CD4-positive, alpha-beta memory T cell (primary cell): ENCODE measurements around the gene DNAJC4. TPM values are rescaled to one million over a fixed set of nuclear protein-coding genes. Genes with fewer than 3 reads are reported as not detected.

Experiments used
- CTCF ChIA-PET: fragments of 350-600 bp; sonication (Branson Sonifier 250); formaldehyde crosslinking; loops from one replicate; lab custom pipeline; 2021; ENCODE audit warnings: inconsistent platforms; ENCODE audit not compliant: partially characterized antibody; lab: Charles Lee
- POLR2A ChIA-PET: fragments of 350-600 bp; sonication (Branson Sonifier 250); formaldehyde crosslinking; loops from one replicate; lab custom pipeline; 2021; ENCODE audit not compliant: partially characterized antibody; lab: Charles Lee
- DNase-seq, 5 donors: peaks; one replicate each; pipeline versions ENCODE4 v3.0.0 to v3.0.0-alpha.2; 2020 to 2022; ENCODE audit warnings: mixed read lengths in 1 of 5
- H3K27ac ChIP-seq: one replicate; pipeline ENCODE4 v1.7.0; 2013; ENCODE audit warnings: low read depth, low read length
- H3K27me3 ChIP-seq: 2 replicates; pipeline ENCODE4 v1.7.0; 2013; ENCODE audit warnings: mild to moderate bottlenecking, low read length, moderate library complexity; ENCODE audit not compliant: insufficient read depth
- H3K36me3 ChIP-seq: 2 replicates; pipeline ENCODE4 v1.7.0; 2013; ENCODE audit warnings: mild to moderate bottlenecking, low read length, moderate library complexity; ENCODE audit not compliant: insufficient read depth
- H3K4me1 ChIP-seq: 2 replicates; pipeline ENCODE4 v1.7.0; 2013; ENCODE audit warnings: mild to moderate bottlenecking, low read length, moderate library complexity; ENCODE audit not compliant: insufficient read depth
- H3K4me3 ChIP-seq, 2 donors: one replicate each; pipeline ENCODE4 v1.7.0; 2013; ENCODE audit warnings: low read length in 2 of 2, mild to moderate bottlenecking in 1 of 2
- H3K9me3 ChIP-seq, 2 donors: one replicate each; pipeline ENCODE4 v1.7.0; 2013; ENCODE audit warnings: low read length in 2 of 2, control low read depth in 1 of 2; ENCODE audit not compliant: control insufficient read depth in 1 of 2
- H3K27ac Mint-ChIP-seq, 7 donors: one replicate each; pipeline ENCODE4 v1.8.0; 2020 to 2021; ENCODE audit warnings: mixed read lengths in 7 of 7, mild to moderate bottlenecking in 6 of 7, inconsistent platforms in 3 of 7, moderate library complexity in 3 of 7
- H3K27me3 Mint-ChIP-seq, 2 donors: one replicate each; pipeline ENCODE4 v1.8.0; 2020 to 2021; ENCODE audit warnings: mixed read lengths in 2 of 2
- H3K36me3 Mint-ChIP-seq, 2 donors: one replicate each; pipeline ENCODE4 v1.8.0; 2020 to 2021; ENCODE audit warnings: mixed read lengths in 2 of 2, inconsistent platforms in 1 of 2, mild to moderate bottlenecking in 1 of 2
- H3K4me1 Mint-ChIP-seq, 4 donors: one replicate each; pipeline ENCODE4 v1.8.0; 2020 to 2021; ENCODE audit warnings: mixed read lengths in 4 of 4, mild to moderate bottlenecking in 1 of 4
- H3K4me3 Mint-ChIP-seq, 8 donors: one replicate each; pipeline ENCODE4 v1.8.0; 2020 to 2021; ENCODE audit warnings: mixed read lengths in 8 of 8, mild to moderate bottlenecking in 7 of 8, moderate library complexity in 6 of 8, inconsistent platforms in 3 of 8
- H3K9me3 Mint-ChIP-seq, 8 donors: one replicate each; pipeline ENCODE4 v1.8.0; 2020 to 2021; ENCODE audit warnings: mixed read lengths in 8 of 8, mild to moderate bottlenecking in 5 of 8, inconsistent platforms in 3 of 8, moderate library complexity in 1 of 8
- intact Hi-C: fragments of 100-400 bp; cut with micrococcal nuclease; formaldehyde crosslinking; loops from one replicate; pipeline ENCODE4 v1.15.1; 2023
- polyA plus RNA-seq, 2 donors: library from polyadenylated mRNA; unstranded; fragments of 300-500 nt; fragmentation: Illumina TruSeq; gene quantifications; one replicate each; pipeline ENCODE4 v1.2.3, GENCODE V29; 2021
- total RNA-seq, 2 experiments: library from RNA; stranded (reverse); gene quantifications; one replicate each; pipeline ENCODE4 v1.2.3, GENCODE V29; 2021

The DNAJC4 gene
- total and polyA plus RNA-seq, 4 experiments from 2014 or later: 15.6 to 64.5 (median 42.1) TPM

GRCh38 chr11:64202992-64203391 lies 27.4 kb upstream of the DNAJC4 start:
- Histone ChIP-seq H3K36me3 (peaks cover 45% of the 10 kb centered on the region), H3K9me3 (no peaks in the 10 kb centered on the region), H3K4me3 (no peak overlapping the region), H3K27ac (no peak overlapping the region), H3K4me1 (peaks cover 28% of the 10 kb centered on the region), H3K27me3 (no peaks in the 10 kb centered on the region)
- intact Hi-C loops: no loop called here
- H3K27ac Mint-ChIP-seq: peak overlapping the region in 3 of 7 donors; percentile 25 to 58 (median 34)
- H3K4me3 Mint-ChIP-seq: no peak overlapping the region
- peaks cover 27 to 61% of the 10 kb centered on the region in 2 donors for H3K36me3 Mint-ChIP-seq
- POLR2A ChIA-PET: interaction anchor here (1.4 to 22.7 kb wide), 6 partner anchors 16 to 115 kb away, joined by 3 to 937 read pairs (median 152); partner anchors contain the start of genes CATSPERZ, DNAJC4, ESRRA and FKBP2
- peaks cover 13 to 50% (median 30%) of the 10 kb centered on the region in 4 donors for H3K4me1 Mint-ChIP-seq
- no peaks in the 10 kb centered on the region for H3K27me3 Mint-ChIP-seq
- no peak for DNase-seq
- CTCF ChIA-PET: interaction anchor here (3.4 to 9.7 kb wide), 8 partner anchors 8 to 129 kb away, joined by 25 to 367 read pairs (median 84); partner anchors contain the start of genes BAD, CATSPERZ, DNAJC4 and ESRRA
- peaks cover 0 to 2% (median 0%) of the 10 kb centered on the region in 8 donors for H3K9me3 Mint-ChIP-seq

GRCh38 chr11:64203421-64204079 lies 26.8 kb upstream of the DNAJC4 start:
- Histone ChIP-seq H3K4me1 (peaks cover 34% of the 10 kb centered on the region), H3K9me3 (no peaks in the 10 kb centered on the region), H3K4me3 (no peak overlapping the region), H3K27me3 (no peaks in the 10 kb centered on the region), H3K36me3 (peaks cover 40% of the 10 kb centered on the region), H3K27ac (no peak overlapping the region)
- Mint-ChIP-seq H3K27ac (peak overlapping the region in 2 of 7 donors; percentile 46 to 58), H3K36me3 (peaks cover 27 to 62% of the 10 kb centered on the region in 2 donors), H3K27me3 (no peaks in the 10 kb centered on the region), H3K9me3 (peaks cover 0 to 2% (median 0%) of the 10 kb centered on the region in 8 donors), H3K4me1 (peaks cover 13 to 55% (median 33%) of the 10 kb centered on the region in 4 donors), H3K4me3 (no peak overlapping the region)
- intact Hi-C loops: loop anchor here (1.0 kb wide), 6 partner anchors 18 to 128 kb away; partner anchors contain the start of genes NUDT22, PLCB3 and TRPT1
- CTCF ChIA-PET: interaction anchor here (1.0 to 9.7 kb wide), 16 partner anchors 9 to 157 kb away, joined by 3 to 367 read pairs (median 26); partner anchors contain the start of genes BAD, CATSPERZ, DNAJC4 and ESRRA
- POLR2A ChIA-PET: interaction anchor here (1.1 to 22.7 kb wide), 6 partner anchors 17 to 114 kb away, joined by 3 to 937 read pairs (median 152); partner anchors contain the start of genes CATSPERZ, DNAJC4, ESRRA and FKBP2
- DNase-seq: no peak

- Histone ChIP-seq H3K27ac (no peak overlapping the region), H3K9me3 (no peaks in the 10 kb centered on the region), H3K27me3 (no peaks in the 10 kb centered on the region), H3K4me3 (no peak overlapping the region), H3K36me3 (peaks cover 37% of the 10 kb centered on the region), H3K4me1 (peaks cover 39% of the 10 kb centered on the region)
- no peak for DNase-seq
- Mint-ChIP-seq H3K27ac (peak overlapping the region in 5 of 7 donors; percentile 85 to 95 (median 94)), H3K9me3 (peaks cover 0 to 2% (median 0%) of the 10 kb centered on the region in 8 donors), H3K4me1 (peaks cover 14 to 60% (median 37%) of the 10 kb centered on the region in 4 donors), H3K4me3 (no peak overlapping the region), H3K36me3 (peaks cover 27 to 66% of the 10 kb centered on the region in 2 donors), H3K27me3 (no peaks in the 10 kb centered on the region)
- ChIA-PET POLR2A (interaction anchor here (0.7 to 22.7 kb wide), 13 partner anchors 9 to 1363 kb away, joined by 3 to 937 read pairs (median 8); partner anchors contain the start of genes BAD, CATSPERZ, DNAJC4 and ESRRA), CTCF (interaction anchor here (0.6 to 9.7 kb wide), 28 partner anchors 9 to 258 kb away, joined by 3 to 367 read pairs (median 6); partner anchors contain the start of genes BAD, CATSPERZ, DNAJC4 and ESRRA)
- intact Hi-C loops: loop anchor here (1.0 kb wide), 6 partner anchors 19 to 127 kb away; partner anchors contain the start of genes NUDT22, PLCB3 and TRPT1
Measured at GRCh38 chr11:64204080-64204440, 26.3 kb upstream of the DNAJC4 start.

- peaks cover 38% of the 10 kb centered on the region for H3K36me3 ChIP-seq
- peaks cover 27 to 70% of the 10 kb centered on the region in 2 donors for H3K36me3 Mint-ChIP-seq
- no peak overlapping the region for H3K27ac ChIP-seq
- peak overlapping the region; percentile 85 to 97 (median 94) for H3K27ac Mint-ChIP-seq
- H3K4me3 ChIP-seq: no peak overlapping the region
- peaks cover 16 to 64% (median 39%) of the 10 kb centered on the region in 4 donors for H3K4me1 Mint-ChIP-seq
- H3K4me1 ChIP-seq: peaks cover 44% of the 10 kb centered on the region
- peaks cover 0 to 2% (median 0%) of the 10 kb centered on the region in 8 donors for H3K9me3 Mint-ChIP-seq
- no peaks in the 10 kb centered on the region for H3K9me3 ChIP-seq
- intact Hi-C loops: loop anchor here (1.0 kb wide), 6 partner anchors 19 to 127 kb away; partner anchors contain the start of genes NUDT22, PLCB3 and TRPT1
- DNase-seq: peak; percentile 85 to 90 (median 86)
- no peaks in the 10 kb centered on the region for H3K27me3 Mint-ChIP-seq
- H3K27me3 ChIP-seq: no peaks in the 10 kb centered on the region
- ChIA-PET CTCF (interaction anchor here (0.6 to 9.7 kb wide), 32 partner anchors 10 to 258 kb away, joined by 3 to 367 read pairs (median 5); partner anchors contain the start of genes BAD, CATSPERZ, DNAJC4 and ESRRA), POLR2A (interaction anchor here (0.7 to 22.7 kb wide), 14 partner anchors 8 to 1363 kb away, joined by 3 to 937 read pairs (median 8); partner anchors contain the start of genes BAD, CATSPERZ, DNAJC4 and ESRRA)
- peak overlapping the region; percentile 62 to 89 (median 82) for H3K4me3 Mint-ChIP-seq
Measured at GRCh38 chr11:64204464-64204989, 25.8 kb upstream of the DNAJC4 start.

- POLR2A ChIA-PET: interaction anchor here (0.6 to 22.7 kb wide), 26 partner anchors 11 to 1662 kb away, joined by 3 to 937 read pairs (median 6); partner anchors contain the start of genes BAD, C11orf98, CATSPERZ and CCDC88B
- Histone ChIP-seq H3K4me3 (peak within 1 kb of the TSS; percentile 99), H3K27me3 (no peaks in the 10 kb centered on the region), H3K4me1 (peaks cover 44% of the 10 kb centered on the region), H3K36me3 (peaks cover 36% of the 10 kb centered on the region), H3K27ac (peak within 1 kb of the TSS; percentile 90), H3K9me3 (no peaks in the 10 kb centered on the region)
- peak within 1 kb of the TSS; percentile 92 to 97 (median 93) for H3K4me3 Mint-ChIP-seq
- intact Hi-C loops: loop anchor here (1.0 to 2.0 kb wide), 2 partner anchors 34 to 40 kb away; partner anchors contain the start of genes FKBP2 and PPP1R14B
- peak; percentile 64 to 81 (median 69) for DNase-seq
- peaks cover 14 to 65% (median 40%) of the 10 kb centered on the region in 4 donors for H3K4me1 Mint-ChIP-seq
- H3K36me3 Mint-ChIP-seq: peaks cover 17 to 63% of the 10 kb centered on the region in 2 donors
- H3K27ac Mint-ChIP-seq: peak within 1 kb of the TSS; percentile 92 to 96 (median 94)
- CTCF ChIA-PET: interaction anchor here (0.7 to 9.7 kb wide), 22 partner anchors 12 to 446 kb away, joined by 3 to 367 read pairs (median 8); partner anchors contain the start of genes BAD, CATSPERZ, DNAJC4 and ESRRA
- peaks cover 0 to 2% (median 0%) of the 10 kb centered on the region in 8 donors for H3K9me3 Mint-ChIP-seq
- no peaks in the 10 kb centered on the region for H3K27me3 Mint-ChIP-seq
Measured at GRCh38 chr11:64206457-64207255, 23.7 kb upstream of the DNAJC4 start, which contains the start of gene FERMT3. Gene FERMT3, plus strand, starts transcription at chr11:64206721. Its CDS starts 644 bp downstream, at chr11:64207365.
